ENCODE data around the gene AGRN. TPM values are rescaled to one million over a fixed set of nuclear protein-coding genes. Genes with fewer than 3 reads are reported as not detected.

Gene AGRN
- 10 to 100 TPM; 12.4 to 14.6 TPM for total RNA-seq

- peak within 1 kb of the TSS; percentile 65 for H3K4me3 Mint-ChIP-seq
- peaks cover 21% of the 10 kb centered on the region for H3K36me3 Mint-ChIP-seq (ENCODE audit: low read depth)
- H3K27ac Mint-ChIP-seq: peak within 1 kb of the TSS; percentile 69
- H3K4me1 Mint-ChIP-seq (ENCODE audit: low read depth): peaks cover 34% of the 10 kb centered on the region
- ChIA-PET CTCF (interaction anchor here (1.3 to 2.5 kb wide), 2 partner anchors 14 to 44 kb away, joined by 4 to 14 read pairs; no protein-coding TSS in a partner anchor), POLR2A (interaction anchor here (1.1 to 1.3 kb wide), 2 partner anchors 19 to 21 kb away, joined by 4 read pairs; no protein-coding TSS in a partner anchor)
- peaks cover 4% of the 10 kb centered on the region for H3K9me3 Mint-ChIP-seq (ENCODE audit: insufficient read depth)
- DNase-seq (no peak), ATAC-seq (peak; percentile 43)
- H3K27me3 Mint-ChIP-seq (ENCODE audit: low read depth): peaks cover 4% of the 10 kb centered on the region
Observed at GRCh38 chr1:1020000-1020404, at the start of gene AGRN. Gene AGRN, plus strand, starts transcription at chr1:1020120. Its CDS starts 53 bp downstream, at chr1:1020173.

GRCh38 chr1:970242-970972 is 49.5 kb upstream of the AGRN start:
- ChIA-PET POLR2A (no interaction called here), CTCF (interaction anchor here (1.7 kb wide), 1 partner anchor 32 kb away, joined by 4 read pairs; no protein-coding TSS in a partner anchor)
- no peak overlapping the region for H3K27ac Mint-ChIP-seq
- H3K27me3 Mint-ChIP-seq (ENCODE audit: low read depth): peaks cover 14% of the 10 kb centered on the region
- ATAC-seq (no peak), DNase-seq (no peak)
- H3K4me3 Mint-ChIP-seq: no peak overlapping the region
- H3K4me1 Mint-ChIP-seq (ENCODE audit: low read depth): peaks cover 10% of the 10 kb centered on the region
- H3K36me3 Mint-ChIP-seq (ENCODE audit: low read depth): no peaks in the 10 kb centered on the region
- H3K9me3 Mint-ChIP-seq (ENCODE audit: insufficient read depth): no peaks in the 10 kb centered on the region

GRCh38 chr1:970973-971730 is 48.8 kb upstream of the AGRN start:
- ATAC-seq (no peak), DNase-seq (no peak)
- CTCF ChIA-PET: interaction anchor here (1.7 kb wide), 1 partner anchor 31 kb away, joined by 4 read pairs; no protein-coding TSS in a partner anchor
- Mint-ChIP-seq H3K27me3 (ENCODE audit: low read depth) (peaks cover 17% of the 10 kb centered on the region), H3K4me1 (ENCODE audit: low read depth) (peaks cover 10% of the 10 kb centered on the region), H3K4me3 (no peak overlapping the region), H3K9me3 (ENCODE audit: insufficient read depth) (no peaks in the 10 kb centered on the region), H3K36me3 (ENCODE audit: low read depth) (no peaks in the 10 kb centered on the region), H3K27ac (no peak overlapping the region)
- POLR2A ChIA-PET: no interaction called here

- CTCF ChIA-PET: no interaction called here
- no peak for ATAC-seq
Observed at GRCh38 chr1:971751-972506, 48.0 kb upstream of the AGRN start.

GRCh38 chr1:972726-973458 is 47.0 kb upstream of the AGRN start:
- ChIA-PET POLR2A (no interaction called here), CTCF (no interaction called here)
- no peaks in the 10 kb centered on the region for H3K9me3 Mint-ChIP-seq (ENCODE audit: insufficient read depth)
- no peak overlapping the region for H3K4me3 Mint-ChIP-seq
- no peaks in the 10 kb centered on the region for H3K36me3 Mint-ChIP-seq (ENCODE audit: low read depth)
- peaks cover 17% of the 10 kb centered on the region for H3K27me3 Mint-ChIP-seq (ENCODE audit: low read depth)
- DNase-seq (no peak), ATAC-seq (no peak)
- H3K4me1 Mint-ChIP-seq (ENCODE audit: low read depth): peaks cover 8% of the 10 kb centered on the region
- no peak overlapping the region for H3K27ac Mint-ChIP-seq

More at GRCh38 chr1:971751-972506, 48.0 kb upstream of the AGRN start:
- Mint-ChIP-seq H3K27ac (no peak overlapping the region), H3K4me3 (no peak overlapping the region), H3K27me3 (ENCODE audit: low read depth) (peaks cover 17% of the 10 kb centered on the region), H3K36me3 (ENCODE audit: low read depth) (no peaks in the 10 kb centered on the region), H3K9me3 (ENCODE audit: insufficient read depth) (no peaks in the 10 kb centered on the region), H3K4me1 (ENCODE audit: low read depth) (peaks cover 11% of the 10 kb centered on the region)
- DNase-seq: no peak
- POLR2A ChIA-PET: interaction anchor here (0.5 to 0.7 kb wide), 2 partner anchors 219 to 345 kb away, joined by 3 read pairs; no protein-coding TSS in a partner anchor

- Mint-ChIP-seq H3K27me3 (ENCODE audit: low read depth) (peaks cover 13% of the 10 kb centered on the region), H3K36me3 (ENCODE audit: low read depth) (peaks cover 3% of the 10 kb centered on the region), H3K4me3 (no peak overlapping the region), H3K27ac (no peak overlapping the region), H3K9me3 (ENCODE audit: insufficient read depth) (peaks cover 4% of the 10 kb centered on the region), H3K4me1 (ENCODE audit: low read depth) (peaks cover 13% of the 10 kb centered on the region)
- DNase-seq: no peak
- ATAC-seq: no peak
- ChIA-PET POLR2A (no interaction called here), CTCF (no interaction called here)
Observed at GRCh38 chr1:973459-974292, 46.2 kb upstream of the AGRN start.

- CTCF ChIA-PET: no interaction called here
- no peak overlapping the region for H3K27ac Mint-ChIP-seq
- H3K4me1 Mint-ChIP-seq (ENCODE audit: low read depth): peaks cover 13% of the 10 kb centered on the region
- H3K9me3 Mint-ChIP-seq (ENCODE audit: insufficient read depth): peaks cover 4% of the 10 kb centered on the region
- H3K27me3 Mint-ChIP-seq (ENCODE audit: low read depth): peaks cover 9% of the 10 kb centered on the region
- peaks cover 3% of the 10 kb centered on the region for H3K36me3 Mint-ChIP-seq (ENCODE audit: low read depth)
- POLR2A ChIA-PET: no interaction called here
- no peak overlapping the region for H3K4me3 Mint-ChIP-seq
- ATAC-seq: no peak
- no peak for DNase-seq
Observed at GRCh38 chr1:974293-974640, 45.7 kb upstream of the AGRN start.

- ChIA-PET CTCF (interaction anchor here (1.8 kb wide), 1 partner anchor 14 kb away, joined by 5 read pairs; no protein-coding TSS in a partner anchor), POLR2A (no interaction called here)
- Mint-ChIP-seq H3K27ac (no peak overlapping the region), H3K36me3 (ENCODE audit: low read depth) (peaks cover 3% of the 10 kb centered on the region), H3K9me3 (ENCODE audit: insufficient read depth) (peaks cover 4% of the 10 kb centered on the region), H3K4me1 (ENCODE audit: low read depth) (peaks cover 13% of the 10 kb centered on the region), H3K27me3 (ENCODE audit: low read depth) (peaks cover 4% of the 10 kb centered on the region), H3K4me3 (no peak overlapping the region)
- no peak for DNase-seq
- ATAC-seq: no peak
Observed at GRCh38 chr1:974687-975328, 45.1 kb upstream of the AGRN start.

GRCh38 chr1:975365-975764 is 44.6 kb upstream of the AGRN start:
- H3K9me3 Mint-ChIP-seq (ENCODE audit: insufficient read depth): peaks cover 4% of the 10 kb centered on the region
- CTCF ChIA-PET: interaction anchor here (0.8 to 1.8 kb wide), 4 partner anchors 9 to 44 kb away, joined by 3 to 5 read pairs (median 4); partner anchors contain the start of genes AGRN and PLEKHN1
- peaks cover 3% of the 10 kb centered on the region for H3K36me3 Mint-ChIP-seq (ENCODE audit: low read depth)
- POLR2A ChIA-PET: no interaction called here
- ATAC-seq (no peak), DNase-seq (no peak)
- peaks cover 13% of the 10 kb centered on the region for H3K4me1 Mint-ChIP-seq (ENCODE audit: low read depth)
- H3K27ac Mint-ChIP-seq: no peak overlapping the region
- no peak overlapping the region for H3K4me3 Mint-ChIP-seq
- H3K27me3 Mint-ChIP-seq (ENCODE audit: low read depth): peaks cover 4% of the 10 kb centered on the region
